GM12872 (cell line): ENCODE results near the gene RGS3.

ENCODE experiments used
- TF ChIP-seq, protein P1 (sequence below): IDR thresholded peaks from 3 replicates; pipeline ENCODE4 v1.5.1; 2011; ENCODE audit warnings: low read depth, mild to moderate bottlenecking, low read length, moderate library complexity; ENCODE audit not compliant: insufficient read depth

The RGS3 gene

DNA sequence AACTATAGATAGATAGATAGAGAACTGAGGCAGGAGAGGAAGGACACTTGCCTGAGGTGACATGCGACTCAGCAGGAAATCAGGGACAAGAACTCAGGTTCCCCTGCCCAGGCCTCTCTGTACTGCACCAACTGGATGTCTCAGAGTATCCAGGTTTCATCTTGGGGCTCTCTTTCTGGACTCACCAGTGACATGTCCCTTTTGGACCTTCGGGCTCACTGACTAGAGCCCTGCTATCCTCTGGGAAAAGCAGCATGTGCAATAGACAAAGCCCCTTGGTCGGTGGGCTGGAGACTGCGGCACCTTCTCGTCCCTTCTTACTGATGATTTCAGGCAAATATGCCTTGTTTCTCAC, 104.5 kb downstream of the RGS3 start:
- TF ChIP-seq, protein P1, sequence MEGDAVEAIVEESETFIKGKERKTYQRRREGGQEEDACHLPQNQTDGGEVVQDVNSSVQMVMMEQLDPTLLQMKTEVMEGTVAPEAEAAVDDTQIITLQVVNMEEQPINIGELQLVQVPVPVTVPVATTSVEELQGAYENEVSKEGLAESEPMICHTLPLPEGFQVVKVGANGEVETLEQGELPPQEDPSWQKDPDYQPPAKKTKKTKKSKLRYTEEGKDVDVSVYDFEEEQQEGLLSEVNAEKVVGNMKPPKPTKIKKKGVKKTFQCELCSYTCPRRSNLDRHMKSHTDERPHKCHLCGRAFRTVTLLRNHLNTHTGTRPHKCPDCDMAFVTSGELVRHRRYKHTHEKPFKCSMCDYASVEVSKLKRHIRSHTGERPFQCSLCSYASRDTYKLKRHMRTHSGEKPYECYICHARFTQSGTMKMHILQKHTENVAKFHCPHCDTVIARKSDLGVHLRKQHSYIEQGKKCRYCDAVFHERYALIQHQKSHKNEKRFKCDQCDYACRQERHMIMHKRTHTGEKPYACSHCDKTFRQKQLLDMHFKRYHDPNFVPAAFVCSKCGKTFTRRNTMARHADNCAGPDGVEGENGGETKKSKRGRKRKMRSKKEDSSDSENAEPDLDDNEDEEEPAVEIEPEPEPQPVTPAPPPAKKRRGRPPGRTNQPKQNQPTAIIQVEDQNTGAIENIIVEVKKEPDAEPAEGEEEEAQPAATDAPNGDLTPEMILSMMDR = no peak

GRCh38 chr9:113568571-113569321, 105.2 kb downstream of the RGS3 start:
- TF ChIP-seq, protein P1 = no peak

DNA sequence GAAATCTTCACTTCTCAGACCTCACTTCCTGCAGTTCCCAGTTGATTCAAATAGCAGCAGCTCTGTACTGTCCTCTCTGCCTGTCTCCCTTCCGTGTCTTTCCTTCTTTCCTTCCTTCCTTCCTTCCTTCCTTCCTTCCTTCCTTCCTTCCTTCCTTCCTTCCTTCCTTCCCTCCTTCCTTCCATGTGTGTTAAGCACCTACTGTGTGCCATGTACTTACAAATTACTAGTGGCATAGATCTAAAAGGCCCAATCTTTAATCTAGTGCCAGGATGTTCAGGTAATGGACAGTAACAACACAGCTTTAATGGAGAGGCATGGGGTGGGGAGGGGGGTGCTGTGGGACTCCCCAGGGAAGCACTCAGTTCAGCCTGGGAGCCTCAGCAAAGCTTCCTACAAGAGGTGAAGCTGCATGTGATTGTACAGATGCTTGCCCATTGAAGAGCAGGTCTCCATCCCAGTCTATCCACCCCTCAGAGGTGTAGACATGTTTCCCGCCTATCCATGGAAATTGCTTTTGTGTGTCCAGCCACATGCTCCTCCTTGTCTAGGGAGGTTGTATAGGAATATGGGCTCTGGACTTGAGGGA, 106.0 kb downstream of the RGS3 start:
- TF ChIP-seq, protein P1 = no peak

DNA sequence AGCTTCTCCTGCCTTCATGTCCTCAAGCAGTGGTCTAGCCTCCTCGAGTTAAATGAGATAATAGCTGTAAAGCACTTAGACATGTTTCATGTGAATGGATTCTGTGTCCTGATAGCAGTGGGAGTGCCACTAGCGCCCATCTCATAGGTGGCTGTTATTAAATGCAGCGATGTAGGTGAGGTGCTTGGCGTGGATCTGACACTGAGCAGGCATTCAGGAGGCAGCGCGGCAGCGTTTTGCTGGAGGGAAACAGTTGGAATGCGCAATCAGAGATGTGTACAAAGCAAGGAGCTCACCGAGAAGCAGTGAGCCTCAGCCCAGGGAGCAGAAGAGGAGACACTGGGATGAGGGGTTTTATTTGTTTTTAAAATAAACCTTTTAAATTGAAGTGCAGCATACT, 106.6 kb downstream of the RGS3 start:
- TF ChIP-seq, protein P1 = no peak

DNA sequence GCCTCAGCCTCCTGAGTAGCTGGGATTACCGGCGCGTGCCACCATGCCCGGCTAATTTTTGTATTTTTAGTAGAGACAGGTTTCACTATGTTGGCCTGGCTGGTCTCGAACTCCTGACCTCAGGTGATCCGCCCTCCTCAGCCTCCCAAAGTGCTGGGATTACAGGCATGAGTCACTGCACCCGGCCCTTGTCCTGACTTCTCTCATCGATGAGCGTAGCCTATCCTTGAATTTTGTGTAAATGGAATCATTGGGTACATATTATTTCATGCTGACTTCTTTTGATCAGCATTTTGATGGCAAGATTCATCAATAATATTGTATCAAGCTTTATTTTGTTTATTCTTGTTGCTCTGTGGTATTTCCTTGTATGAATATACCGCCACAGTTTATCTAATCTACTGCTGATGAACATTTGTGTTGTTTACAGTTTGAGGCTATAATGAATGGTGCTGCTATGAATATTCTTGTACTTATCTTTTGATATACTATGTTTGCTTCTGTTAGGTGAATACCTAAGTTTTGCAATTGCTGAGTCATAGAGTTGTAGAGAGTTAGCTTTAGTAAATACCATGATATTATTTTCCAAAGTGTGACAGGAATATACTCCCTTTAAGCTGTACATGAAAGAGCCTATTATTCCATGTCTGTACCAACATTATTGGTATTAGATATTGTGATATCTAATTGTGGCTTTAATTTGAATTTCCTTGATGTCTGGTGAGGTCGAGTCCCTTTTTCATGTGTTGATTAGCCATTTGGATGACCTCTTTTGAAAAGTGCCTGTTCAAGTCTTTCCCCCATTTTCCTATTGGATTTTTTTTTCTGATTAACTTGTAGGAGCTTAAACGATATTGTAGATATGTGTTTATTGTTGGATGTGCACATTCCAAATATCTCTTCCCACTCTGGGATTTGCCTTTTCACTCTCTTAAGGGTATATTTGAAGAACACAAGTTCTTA, 107.5 kb downstream of the RGS3 start:
- TF ChIP-seq, protein P1 = no peak

GRCh38 chr9:113572076-113572861, 108.7 kb downstream of the RGS3 start:
- TF ChIP-seq, protein P1 = no peak
